A549 (cell line): Measurements from ENCODE around the gene IGF1R.

Experiments used
- BHLHE40 ChIP-seq: IDR thresholded peaks from 2 replicates; pipeline ENCODE4 v1.6.1; 2012; ENCODE audit warnings: low read depth, low read length, inconsistent platforms
- CEBPB ChIP-seq, 2 experiments: fragments of >200 bp in 1 of 2; sonication (Bioruptor Twin) in 1 of 2; formaldehyde crosslinking in 1 of 2; IDR thresholded peaks; 2 replicates each; pipeline ENCODE4 v1.6.1; 2012 to 2016
- EP300 ChIP-seq, 2 experiments: fragments of >200 bp; sonication (Bioruptor Twin); formaldehyde crosslinking; IDR thresholded peaks; 2 replicates in 1 of 2; 3 replicates in 1 of 2; pipeline ENCODE4 v1.6.1; 2016 to 2017
- NR3C1 ChIP-seq: fragments of >200 bp; sonication (Bioruptor Twin); formaldehyde crosslinking; IDR thresholded peaks from 3 replicates; pipeline ENCODE4 v1.6.1; 2017
- PHF8 ChIP-seq: fragments of 200-600 bp; sonication (generic); IDR thresholded peaks from 2 replicates; pipeline ENCODE4 v1.6.1; 2016; ENCODE audit warnings: low read depth, mild to moderate bottlenecking, antibody characterized with exemption, moderate library complexity, borderline replicate concordance
- POLR2A ChIP-seq: IDR thresholded peaks from 2 replicates; pipeline ENCODE4 v1.6.1; 2012; ENCODE audit warnings: mild to moderate bottlenecking, low read length
- RAD21 ChIP-seq, 2 experiments: fragments of >200 bp in 1 of 2; sonication (Bioruptor Twin) in 1 of 2; formaldehyde crosslinking in 1 of 2; IDR thresholded peaks in 1 of 2; conservative IDR thresholded peaks in 1 of 2; 2 replicates in 1 of 2; 3 replicates in 1 of 2; pipeline ENCODE4 v1.6.1; 2012 to 2018; ENCODE audit warnings: inconsistent platforms in 1 of 2
- RCOR1 ChIP-seq: fragments of 150-350 bp; IDR thresholded peaks from 2 replicates; pipeline ENCODE4 v1.6.1; 2014; ENCODE audit warnings: antibody characterized with exemption, low read length, low read depth
- TF ChIP-seq, protein P1 (sequence below): fragments of >200 bp; sonication (Bioruptor Twin); formaldehyde crosslinking; IDR thresholded peaks from 3 replicates; pipeline ENCODE4 v1.5.1; 2016
- TF ChIP-seq, protein P2 (sequence below): IDR thresholded peaks from 2 replicates; pipeline ENCODE4 v1.6.1; 2012

DNA sequence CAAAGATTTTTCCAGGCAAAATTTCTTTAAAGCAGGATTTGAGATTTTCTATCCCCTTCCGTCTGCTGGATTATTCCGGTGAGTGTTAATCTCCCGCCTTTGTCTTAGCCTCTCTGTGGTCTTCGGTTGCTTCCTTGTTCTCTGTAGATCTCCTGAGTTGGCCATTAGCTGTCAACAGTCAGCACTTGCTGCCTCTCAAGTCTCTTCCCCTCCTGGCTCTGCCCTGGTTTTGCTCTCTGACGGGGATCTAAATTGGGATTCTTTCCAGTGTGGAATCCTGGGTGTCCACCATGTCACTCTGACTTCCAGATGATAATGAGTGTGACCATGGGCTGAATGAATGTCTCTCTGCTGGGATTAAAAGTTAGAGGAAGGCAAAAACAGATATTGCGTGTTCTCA, 121.5 kb downstream of the IGF1R start:
- TF ChIP-seq BHLHE40 (no peak), POLR2A (no peak), CEBPB (IDR thresholded peaks at IDR 0.05) (no peak), EP300 (IDR thresholded peaks at IDR 0.05) (no peak), NR3C1 (no peak), RCOR1 (no peak), PHF8 (no peak), RAD21 (conservative IDR thresholded peaks at IDR 0.05 in 1 of 2, IDR thresholded peaks at IDR 0.05 in 1 of 2) (no peak)
- TF ChIP-seq, protein P1, sequence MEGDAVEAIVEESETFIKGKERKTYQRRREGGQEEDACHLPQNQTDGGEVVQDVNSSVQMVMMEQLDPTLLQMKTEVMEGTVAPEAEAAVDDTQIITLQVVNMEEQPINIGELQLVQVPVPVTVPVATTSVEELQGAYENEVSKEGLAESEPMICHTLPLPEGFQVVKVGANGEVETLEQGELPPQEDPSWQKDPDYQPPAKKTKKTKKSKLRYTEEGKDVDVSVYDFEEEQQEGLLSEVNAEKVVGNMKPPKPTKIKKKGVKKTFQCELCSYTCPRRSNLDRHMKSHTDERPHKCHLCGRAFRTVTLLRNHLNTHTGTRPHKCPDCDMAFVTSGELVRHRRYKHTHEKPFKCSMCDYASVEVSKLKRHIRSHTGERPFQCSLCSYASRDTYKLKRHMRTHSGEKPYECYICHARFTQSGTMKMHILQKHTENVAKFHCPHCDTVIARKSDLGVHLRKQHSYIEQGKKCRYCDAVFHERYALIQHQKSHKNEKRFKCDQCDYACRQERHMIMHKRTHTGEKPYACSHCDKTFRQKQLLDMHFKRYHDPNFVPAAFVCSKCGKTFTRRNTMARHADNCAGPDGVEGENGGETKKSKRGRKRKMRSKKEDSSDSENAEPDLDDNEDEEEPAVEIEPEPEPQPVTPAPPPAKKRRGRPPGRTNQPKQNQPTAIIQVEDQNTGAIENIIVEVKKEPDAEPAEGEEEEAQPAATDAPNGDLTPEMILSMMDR = no peak
- TF ChIP-seq, protein P2, sequence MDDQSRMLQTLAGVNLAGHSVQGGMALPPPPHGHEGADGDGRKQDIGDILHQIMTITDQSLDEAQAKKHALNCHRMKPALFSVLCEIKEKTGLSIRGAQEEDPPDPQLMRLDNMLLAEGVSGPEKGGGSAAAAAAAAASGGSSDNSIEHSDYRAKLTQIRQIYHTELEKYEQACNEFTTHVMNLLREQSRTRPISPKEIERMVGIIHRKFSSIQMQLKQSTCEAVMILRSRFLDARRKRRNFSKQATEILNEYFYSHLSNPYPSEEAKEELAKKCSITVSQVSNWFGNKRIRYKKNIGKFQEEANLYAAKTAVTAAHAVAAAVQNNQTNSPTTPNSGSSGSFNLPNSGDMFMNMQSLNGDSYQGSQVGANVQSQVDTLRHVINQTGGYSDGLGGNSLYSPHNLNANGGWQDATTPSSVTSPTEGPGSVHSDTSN = no peak
